Peyer's patch (tissue), 4 donors: ENCODE results near the gene RRBP1.

Source experiments
- CTCF ChIP-seq, 6 experiments: fragments of 450-650 bp in 4 of 6; fragments of 200-600 bp in 2 of 6; sonication (generic) in 1 of 6; IDR thresholded peaks; one replicate each; pipeline ENCODE4 v1.5.1; 2017 to 2019; ENCODE audit warnings: antibody characterized with exemption in 6 of 6, mild to moderate bottlenecking in 3 of 6, moderate library complexity in 1 of 6
- POLR2A ChIP-seq, 2 donors: fragments of 450-650 bp; IDR thresholded peaks; one replicate each; pipeline ENCODE4 v1.5.1; 2017; ENCODE audit warnings: antibody characterized with exemption in 2 of 2, mild to moderate bottlenecking in 2 of 2, moderate library complexity in 2 of 2

- TF ChIP-seq POLR2A (IDR thresholded peaks at IDR 0.05) = no peak
- TF ChIP-seq CTCF (IDR thresholded peaks at IDR 0.05) = no peak
These were observed 33.0 kb upstream of the RRBP1 start for GRCh38 chr20:17715075-17715474.
